HG03103 (cell line): ENCODE results near the gene GSTCD.
A peak's percentile ranks its signal among the peaks of the same experiment; 100 is the strongest.
"Not testable (repeated sequence)": the region's sequence is repeated elsewhere in the genome, so short reads cannot be mapped to it uniquely, and the experiment has no call there.

Experiments used
- ATAC-seq: cut with Tn5 transposase; IDR thresholded peaks from one replicate; pipeline ENCODE4 v1.9.1; 2021; ENCODE audit warnings: low read depth; ENCODE audit not compliant: unreplicated experiment

The GSTCD gene, protein sequence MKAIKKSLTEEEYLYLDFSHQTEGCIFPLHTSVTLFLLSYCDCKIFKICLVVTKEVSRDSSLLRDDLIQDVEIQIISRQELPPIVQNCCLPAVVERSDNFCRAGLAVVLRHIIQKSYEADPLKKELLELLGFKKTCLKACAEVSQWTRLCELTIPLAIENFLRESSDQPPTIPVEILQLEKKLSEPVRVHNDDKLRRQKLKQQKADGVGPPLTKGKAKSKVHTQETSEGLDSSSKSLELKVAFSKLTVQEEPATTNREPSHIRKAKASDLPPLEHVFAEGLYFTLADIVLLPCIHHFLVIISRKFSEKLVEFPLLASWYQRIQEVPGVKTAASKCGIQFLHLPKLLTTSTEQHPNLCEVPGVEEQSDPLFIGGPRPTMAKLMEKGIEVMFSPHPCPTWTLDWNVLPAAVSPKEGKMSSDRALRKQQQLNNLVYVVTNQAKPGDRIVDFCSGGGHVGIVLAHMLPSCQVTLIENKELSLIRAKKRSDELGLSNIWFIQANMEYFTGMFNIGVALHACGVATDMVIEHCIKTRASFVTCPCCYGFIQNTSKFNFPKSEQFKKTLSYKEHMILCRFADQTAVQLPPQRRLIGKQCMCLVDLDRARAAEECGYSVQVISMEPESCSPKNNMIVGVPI

DNA sequence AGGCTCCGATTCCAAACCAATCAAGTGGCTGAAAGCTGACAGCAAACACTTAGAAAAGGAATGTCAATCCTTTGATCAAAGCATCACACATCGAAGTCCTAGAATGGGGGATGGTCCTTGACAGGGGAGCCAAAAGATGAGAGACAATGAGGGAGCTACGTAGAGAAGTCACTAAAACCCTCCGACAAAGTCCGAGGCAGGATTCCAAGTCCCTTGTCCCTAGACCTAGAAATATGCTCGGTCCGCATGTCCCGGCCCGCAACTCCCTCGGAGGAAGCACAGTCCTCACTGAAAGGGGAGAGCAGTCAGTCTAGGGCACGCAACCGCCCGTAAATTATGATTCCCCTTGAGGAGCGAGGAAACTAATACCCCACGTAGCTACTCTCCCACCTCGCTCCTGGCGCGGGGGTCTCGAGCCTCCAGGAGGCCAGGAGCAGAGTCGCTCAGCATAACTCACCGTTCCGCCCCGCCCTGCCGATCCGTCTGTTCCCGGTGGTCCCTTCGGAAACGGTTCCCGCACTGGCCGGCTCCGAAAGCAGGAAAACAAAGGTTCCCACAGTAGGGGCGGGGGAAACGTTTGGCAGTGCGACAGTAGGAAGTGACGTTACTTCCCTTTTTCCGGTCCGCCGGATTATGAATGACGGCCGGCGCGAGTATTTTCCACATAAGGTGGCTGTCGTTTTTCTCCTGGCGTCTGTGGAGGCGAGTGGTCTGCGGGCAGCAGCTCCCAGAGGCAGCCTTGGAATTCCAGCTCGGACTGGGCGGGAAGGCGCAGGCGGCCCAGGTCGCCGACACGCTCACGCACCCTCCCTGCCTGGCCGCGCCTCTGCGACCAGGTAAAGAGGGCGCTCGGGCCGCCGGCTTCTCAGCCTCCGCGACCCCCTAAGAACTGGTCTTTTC is at the start of gene GSTCD, which contains the start of gene INTS12:
GSTCD (plus strand) TSS at position 604 of the 900 bp plus-strand sequence. CDS start 8,830 bp downstream, outside the sequence.
INTS12 (minus strand) TSS at position 509 of the 900 bp plus-strand sequence. CDS start 8,684 bp downstream, outside the sequence.
- peak; percentile 75 for ATAC-seq

DNA sequence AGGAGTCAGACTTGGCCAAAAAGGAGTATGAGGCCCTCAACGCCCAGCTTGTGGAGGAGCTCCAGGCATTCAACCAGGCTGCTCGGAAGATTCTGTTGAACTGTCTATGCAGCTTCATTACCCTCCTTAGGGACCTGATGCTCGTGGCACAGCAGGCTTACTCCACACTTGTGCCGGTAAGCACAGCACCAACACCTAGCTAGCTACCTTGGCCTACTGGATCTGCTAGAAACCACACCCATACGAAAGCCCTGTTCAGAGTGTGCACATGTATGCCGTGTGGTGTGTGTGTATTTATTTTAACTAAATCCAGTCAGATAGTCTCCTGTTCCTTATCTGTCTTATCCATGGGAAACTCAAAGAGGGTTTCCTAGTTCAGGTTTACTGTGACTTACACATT is 49.4 kb upstream of the GSTCD start:
- ATAC-seq: no peak

DNA sequence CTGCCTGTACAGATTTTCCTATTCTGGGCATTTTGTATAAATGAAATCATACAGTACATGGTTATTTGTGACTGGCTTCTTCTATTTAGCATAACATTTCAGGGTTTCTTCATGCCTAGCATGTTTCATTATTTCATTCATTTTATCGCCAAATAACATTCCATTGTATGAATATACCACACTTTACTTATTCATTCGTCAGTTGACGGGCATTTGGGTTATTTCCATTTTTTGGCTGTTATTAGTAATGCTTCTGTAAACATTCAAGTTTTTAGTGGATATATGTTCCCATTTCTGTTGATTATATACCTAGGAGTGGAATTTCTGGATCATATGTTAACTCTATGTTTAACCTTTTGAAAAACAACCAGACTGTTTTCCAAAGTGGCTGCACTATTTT is 47.6 kb upstream of the GSTCD start:
- no peak for ATAC-seq

DNA sequence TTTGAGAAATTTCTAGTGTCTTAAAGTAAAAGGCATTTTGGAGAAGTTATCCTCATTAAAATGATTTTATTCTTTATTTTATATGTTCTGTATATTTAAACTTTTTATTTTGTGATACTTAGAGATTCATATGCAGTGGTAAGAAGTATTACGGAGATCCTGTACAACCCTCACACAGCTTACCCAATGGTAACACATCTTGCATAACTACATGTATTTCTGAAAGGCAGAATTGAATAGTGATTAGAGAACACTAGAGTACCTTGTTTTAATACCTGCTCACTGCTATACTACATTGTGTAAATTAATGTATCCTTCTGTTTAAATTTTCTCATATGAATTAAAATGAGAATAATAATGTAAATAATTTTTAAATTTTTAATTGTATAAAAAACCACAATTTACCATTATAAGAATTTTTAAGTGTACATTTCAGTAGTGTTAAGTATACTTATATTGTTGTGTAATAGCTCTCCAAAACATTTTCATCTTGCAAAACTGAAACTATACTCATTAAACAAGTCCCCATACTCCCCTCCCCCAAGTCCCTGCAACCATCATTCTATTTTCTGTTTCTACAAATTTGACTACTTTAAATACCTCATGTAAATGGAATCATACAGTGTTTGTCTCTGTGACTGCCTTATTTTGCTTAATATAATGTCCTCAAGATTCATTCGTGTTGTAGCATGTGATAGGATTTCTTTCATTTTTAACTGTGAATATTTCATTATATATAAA is 45.5 kb upstream of the GSTCD start:
- ATAC-seq: no peak

DNA sequence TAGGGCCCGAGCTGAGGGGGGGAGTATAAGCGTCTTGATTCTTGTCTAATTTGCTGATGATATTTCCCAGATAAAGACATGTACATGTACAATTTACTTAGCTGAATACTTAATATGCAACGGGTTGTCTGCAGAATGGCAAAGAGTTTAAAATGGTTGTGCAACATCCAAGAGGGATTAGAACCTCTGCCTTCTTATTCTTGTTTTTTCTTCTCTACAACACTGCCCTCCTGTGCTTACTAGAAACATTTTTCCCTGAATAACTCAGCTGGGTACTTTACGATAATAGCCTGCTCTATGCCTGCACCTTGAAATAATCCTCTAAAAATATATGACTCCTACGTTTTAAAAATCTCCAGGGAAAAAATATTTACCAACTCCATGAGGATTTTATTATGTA is 41.9 kb upstream of the GSTCD start:
- ATAC-seq: no peak

DNA sequence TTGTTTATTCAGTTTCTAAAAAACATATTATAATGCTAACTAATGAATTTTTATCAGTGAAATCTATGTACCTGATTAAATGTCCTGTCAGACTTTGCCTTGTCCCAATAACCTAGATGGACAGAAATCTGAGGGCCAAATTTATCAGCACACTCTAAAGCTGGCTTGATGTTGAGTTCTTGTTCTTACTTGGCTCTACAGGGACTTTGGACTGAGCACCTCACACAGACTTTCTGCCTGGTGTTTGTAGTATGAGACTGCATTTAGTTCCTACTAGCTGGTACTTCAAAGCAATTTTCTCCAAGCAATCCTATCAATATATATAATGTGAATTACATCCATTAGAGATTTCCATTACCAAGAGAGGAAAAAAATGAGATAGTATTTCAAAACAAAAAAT is 37.9 kb upstream of the GSTCD start:
- no peak for ATAC-seq

DNA sequence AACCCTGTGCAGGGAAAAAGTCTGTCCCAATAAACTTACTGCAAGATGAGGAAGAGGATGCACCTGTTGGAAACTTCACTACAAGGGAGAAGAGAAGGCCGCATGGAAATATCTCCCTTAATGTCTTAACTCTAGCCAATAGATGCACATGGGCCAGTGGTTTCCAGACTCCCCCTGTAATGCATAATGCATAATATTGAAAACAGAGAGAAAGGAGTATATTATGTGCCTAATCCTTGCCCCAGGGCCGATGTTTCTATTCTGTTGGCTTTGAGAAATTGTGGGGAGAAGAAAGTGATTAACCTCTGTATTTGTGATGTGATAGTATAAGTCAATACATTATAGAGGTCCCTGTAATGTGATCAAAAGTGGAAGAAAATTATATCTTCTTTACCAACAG is 37.3 kb upstream of the GSTCD start:
- no peak for ATAC-seq

DNA sequence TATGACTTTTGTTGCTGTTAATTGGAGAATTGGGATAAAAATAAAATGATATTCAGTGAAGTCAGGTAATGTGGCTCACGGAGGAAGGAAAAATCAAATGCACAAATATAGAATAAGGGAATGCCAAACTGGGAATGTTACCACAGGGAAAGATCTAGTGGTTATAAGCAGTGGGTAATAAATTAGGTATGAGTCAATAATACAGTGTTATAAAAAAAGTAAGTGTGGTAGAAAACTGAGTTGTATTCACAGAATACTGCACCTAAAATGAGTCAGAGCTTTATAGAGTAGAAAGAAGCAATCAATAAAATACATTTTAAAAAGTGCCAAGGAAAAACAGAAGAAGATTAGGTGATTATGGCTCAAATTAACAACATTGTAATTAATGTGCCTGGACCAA is 34.6 kb upstream of the GSTCD start:
- no peak for ATAC-seq

DNA sequence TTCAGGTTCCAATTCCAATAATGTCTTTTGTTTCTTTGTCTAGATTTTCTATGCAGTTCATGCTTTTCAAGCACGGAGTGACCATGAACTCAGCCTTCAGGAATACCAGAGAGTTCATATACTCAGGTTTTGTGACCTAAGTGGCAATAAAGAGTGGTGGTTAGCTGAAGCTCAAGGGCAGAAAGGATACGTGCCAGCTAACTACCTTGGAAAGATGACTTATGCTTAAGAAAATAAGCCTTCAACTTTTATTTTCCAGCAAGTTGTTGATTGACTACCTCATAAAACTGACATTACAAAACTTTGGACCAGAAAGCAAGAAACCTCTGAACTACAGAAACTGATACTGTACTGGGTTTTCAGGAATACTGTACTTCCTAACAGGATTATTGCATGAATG is 30.9 kb upstream of the GSTCD start:
- ATAC-seq: no peak

DNA sequence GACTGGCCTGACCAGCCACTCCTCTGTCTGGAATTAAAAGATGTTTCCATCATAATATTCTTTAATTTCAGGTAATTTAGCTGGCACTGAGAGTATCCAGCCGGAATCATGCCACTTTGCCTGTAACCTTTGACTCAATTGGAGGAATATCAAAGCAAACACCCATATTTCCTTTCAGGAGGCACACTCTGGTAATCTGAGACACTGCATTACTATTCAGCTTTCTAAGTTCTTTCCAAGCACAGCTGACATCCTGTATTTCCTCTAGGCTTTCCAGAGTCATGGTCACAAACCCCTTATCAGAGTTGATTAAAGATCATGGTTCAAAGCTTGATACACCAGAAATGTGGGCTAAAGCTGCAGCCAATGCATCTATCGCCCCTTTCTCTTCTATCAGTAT is 29.4 kb upstream of the GSTCD start:
- ATAC-seq: no peak

DNA sequence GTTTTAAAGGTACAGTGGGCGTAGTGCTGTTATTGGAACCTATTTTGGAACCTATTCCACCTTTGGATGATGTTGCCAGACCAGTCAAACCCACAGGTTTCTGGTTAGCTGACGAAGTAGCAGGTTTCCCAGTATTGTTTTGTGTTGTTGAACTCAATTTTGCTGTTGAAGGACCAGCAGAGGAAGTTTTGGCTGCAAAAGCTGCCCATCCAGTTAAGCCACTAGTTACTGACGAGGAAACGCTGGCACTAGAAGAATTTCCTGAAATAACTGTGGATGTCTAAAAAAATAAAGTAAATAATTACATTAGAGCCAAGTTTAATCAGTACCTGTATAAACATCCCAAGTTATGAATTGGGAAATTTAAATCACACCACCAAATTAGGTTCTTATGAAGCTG is 25.5 kb upstream of the GSTCD start:
- no peak for ATAC-seq

DNA sequence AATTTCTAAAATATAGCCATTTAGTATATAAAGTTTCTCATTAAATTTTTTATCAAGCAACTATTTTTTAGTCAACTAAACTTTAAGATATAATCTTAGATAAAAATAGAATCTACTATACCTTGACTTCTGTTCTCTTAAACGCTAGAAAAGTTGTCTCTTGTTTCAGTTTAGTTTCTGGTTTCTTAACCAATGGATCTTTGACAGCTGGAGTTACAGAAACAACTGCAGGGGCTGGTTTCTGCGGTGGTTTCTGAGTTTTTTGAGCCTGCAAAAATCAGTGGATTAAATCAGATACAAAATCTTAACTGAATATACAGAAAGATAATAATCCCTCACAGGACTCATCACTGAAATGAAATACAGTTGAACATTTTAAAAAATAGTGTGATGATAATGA is 22.0 kb upstream of the GSTCD start:
- no peak for ATAC-seq

DNA sequence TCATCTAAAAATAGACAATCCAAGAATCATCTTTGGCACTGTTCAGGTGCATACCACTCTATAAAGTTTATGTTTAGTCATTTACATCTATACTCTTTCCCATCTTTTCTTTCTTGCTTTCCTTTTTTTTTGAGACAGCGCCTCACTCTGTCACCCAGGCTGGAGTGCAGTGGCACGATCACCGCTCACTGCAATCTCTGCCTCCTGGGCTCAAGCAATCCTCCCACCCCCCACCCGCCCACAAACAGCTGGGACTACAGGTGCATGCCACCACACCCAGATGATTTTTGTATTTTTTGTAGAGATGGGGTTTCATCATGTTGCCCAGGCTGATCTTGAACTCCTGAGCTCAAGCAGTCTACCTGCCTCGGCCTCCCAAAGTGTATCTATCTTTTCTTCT is 13.8 kb upstream of the GSTCD start:
- ATAC-seq: not testable (repeated sequence)

DNA sequence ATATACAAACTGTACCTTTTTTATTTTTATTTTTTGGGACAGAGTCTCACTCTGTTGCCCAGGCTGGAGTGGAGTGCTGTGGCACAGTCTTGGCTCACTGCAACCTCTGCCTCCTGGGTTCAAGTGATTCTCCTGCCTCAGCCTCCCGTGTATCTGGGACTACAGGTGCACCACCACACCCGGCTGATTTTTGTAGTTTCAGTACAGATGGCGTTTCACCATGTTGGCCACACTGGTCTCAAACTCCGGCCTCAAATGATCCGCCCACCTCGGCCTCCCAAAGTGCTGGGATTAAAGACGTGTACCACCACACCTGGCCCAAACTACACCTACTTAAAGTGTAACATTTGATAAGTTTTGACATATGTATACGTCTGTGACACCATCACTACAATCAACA is 12.8 kb upstream of the GSTCD start:
- ATAC-seq: not testable (repeated sequence)

DNA sequence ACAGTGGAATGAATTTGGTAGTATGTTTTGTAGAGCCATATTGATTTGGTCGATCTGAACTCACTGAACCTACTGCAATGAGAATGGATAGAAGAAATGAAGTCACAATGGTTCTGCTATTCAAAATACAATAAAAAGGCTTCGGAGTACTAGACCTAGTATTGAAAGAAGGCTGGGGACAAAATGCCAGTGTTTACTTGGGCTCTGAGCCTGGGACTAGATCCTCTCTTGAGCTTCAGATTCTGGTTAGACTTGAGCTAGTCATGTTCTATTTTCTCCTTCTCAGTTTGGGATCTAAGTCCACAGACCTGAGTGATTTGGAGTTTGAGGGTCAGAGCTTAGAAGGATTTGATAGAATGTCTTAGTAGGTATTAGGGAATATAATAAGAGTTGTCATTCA is 10.0 kb upstream of the GSTCD start:
- no peak for ATAC-seq

DNA sequence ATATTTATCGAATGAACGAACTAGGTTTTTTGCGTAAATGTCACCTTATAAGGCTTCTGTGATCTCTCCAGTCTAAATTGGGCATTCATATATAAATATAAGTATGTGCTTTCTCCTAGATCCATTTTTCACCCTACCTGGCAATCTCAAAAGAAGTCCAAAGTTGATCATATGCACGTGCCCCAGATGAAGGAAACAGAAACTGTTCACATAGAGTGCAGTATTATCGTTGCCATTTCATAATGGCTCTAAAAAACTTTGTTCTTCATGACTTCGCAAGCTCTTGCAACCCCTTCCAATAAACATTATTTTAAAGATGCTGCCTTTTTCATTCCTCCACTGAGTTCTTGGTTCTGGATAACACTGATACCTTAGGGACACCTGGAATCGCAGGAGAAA is 803 bp upstream of the GSTCD start:
- no peak for ATAC-seq

DNA sequence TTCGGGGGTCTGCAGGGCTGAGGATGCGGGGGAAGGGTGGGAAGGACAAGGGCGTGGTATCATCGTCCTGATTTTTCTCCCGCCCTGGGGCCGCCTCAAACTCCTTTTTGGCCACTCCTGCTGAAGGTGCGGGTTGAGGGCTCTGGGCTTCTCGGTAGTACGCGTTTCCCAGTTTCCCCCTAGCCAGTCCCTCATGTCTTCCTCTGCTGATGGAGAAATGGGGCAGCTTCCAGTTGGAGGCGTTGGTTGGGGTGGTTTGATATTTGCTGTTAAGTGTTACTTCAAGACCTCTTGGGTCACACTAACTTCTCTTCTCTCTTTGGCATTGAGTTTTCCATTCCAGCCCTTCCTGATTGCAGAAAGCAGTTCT is 482 bp downstream of the GSTCD start:
- ATAC-seq: peak; percentile 30

DNA sequence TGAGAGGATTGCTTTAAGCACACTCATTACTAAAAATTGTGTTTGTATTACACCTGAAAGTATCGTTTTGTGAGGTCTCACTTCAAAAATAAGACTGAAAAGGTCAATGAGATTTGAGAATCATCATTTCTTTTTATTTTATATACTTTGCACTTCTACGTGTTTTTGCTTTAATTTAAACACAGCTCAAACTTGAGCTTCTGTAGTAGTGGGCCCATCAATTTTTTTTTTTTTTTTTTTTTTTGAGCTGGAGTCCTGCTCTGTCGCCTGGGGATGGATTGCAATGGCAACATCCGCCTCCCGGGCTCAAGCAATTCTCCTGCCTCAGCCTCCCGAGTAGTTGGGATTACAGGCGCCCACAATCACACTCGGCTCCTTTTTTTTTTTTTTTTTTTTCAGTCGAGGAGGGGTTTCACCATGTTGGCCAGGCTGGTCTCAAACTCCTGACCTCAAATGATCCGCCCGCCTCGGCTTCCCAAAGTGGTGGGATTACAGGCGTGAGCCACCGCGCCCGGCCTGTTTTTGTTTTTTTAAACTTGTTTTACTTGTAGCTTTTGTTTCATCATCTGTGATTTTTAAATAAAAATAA is 1.5 kb downstream of the GSTCD start:
- no peak for ATAC-seq

DNA sequence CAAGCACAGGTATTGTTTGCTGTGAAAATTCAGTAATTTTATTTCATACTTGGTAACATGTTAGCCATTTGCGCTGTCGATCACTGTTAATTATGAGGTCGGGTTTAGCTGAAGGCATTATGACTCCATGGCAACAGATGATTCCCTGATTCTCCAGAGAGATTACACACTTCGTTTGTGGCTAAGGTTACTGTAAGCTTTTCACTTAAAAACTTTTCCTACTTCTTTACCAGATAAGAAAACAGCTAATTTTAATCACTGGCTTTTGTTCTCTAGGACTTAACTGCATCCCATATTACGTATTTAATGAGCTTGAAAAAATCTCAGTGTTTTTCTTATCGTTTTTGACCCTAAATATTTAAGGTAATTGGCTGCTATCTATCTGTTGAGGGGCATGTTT is 2.1 kb downstream of the GSTCD start:
- no peak for ATAC-seq

DNA sequence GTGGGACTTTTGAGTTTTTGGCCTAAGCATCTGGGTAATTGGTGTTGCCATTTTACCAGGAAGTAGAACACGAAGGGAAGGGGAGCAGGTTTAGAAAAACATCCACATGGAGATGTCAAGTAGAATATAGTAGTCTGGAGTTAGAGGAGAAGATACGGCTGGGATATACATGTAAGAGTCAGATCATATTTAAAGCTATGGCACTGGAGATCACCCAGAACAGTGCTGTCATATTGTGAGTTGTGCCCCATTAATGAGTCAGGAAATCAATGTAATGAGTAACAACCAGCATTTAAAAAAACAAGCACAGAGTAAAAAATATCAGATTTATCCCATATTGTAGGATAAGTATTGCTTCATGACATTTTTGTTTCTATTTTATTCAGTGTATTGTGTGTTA is 4.2 kb downstream of the GSTCD start:
- no peak for ATAC-seq
